SK-N-MC (cell line): Measurements from ENCODE around the gene PAN3.

Experiments used
- EZH2 ChIP-seq: fragments of 200-600 bp; sonication (generic); IDR thresholded peaks from one replicate; pipeline ENCODE4 v1.6.1; 2017; ENCODE audit warnings: antibody characterized with exemption
- FOXP2 ChIP-seq: optimal IDR thresholded peaks from 2 replicates; pipeline ENCODE3; 2011; ENCODE audit warnings: mild to moderate bottlenecking, moderate library complexity; ENCODE audit not compliant: insufficient read depth; ENCODE audit errors: extremely low read length, control extremely low read depth
- POLR2AphosphoS5 ChIP-seq: IDR thresholded peaks from 2 replicates; pipeline ENCODE4 v1.6.1; 2012; ENCODE audit warnings: mild to moderate bottlenecking, low read depth, low read length, borderline replicate concordance

DNA sequence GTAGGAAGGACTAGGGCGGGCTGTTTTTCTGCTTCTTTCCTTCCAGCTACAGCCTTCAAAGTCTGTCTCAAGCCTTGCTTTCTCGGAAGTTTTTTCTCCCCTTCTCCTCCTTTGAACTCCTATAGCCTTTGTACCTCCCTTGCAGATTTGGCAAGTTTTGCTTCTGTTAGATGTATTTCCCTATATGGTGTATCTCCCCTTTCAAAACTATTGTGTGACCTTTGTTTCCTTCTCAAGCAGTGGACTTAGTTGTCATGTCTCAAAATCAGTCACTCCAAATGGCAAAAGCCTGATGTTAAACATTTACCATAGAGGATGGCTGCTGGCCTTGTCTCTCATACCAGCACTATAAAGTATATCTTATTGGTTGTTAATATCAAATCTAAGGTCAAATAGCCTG, 203.9 kb downstream of the PAN3 start:
- no peak for TF ChIP-seq POLR2AphosphoS5
- TF ChIP-seq EZH2, result no peak
- no peak for TF ChIP-seq FOXP2
